HG03469 (cell line): ENCODE measurements around the gene TMEM184C.

Source experiments
- ATAC-seq: cut with Tn5 transposase; IDR thresholded peaks from one replicate; pipeline ENCODE4 v1.9.1; 2021; ENCODE audit warnings: mild to moderate bottlenecking, moderate library complexity, moderate number of reproducible peaks; ENCODE audit not compliant: unreplicated experiment

TMEM184C gene

GRCh38 chr4:147597561-147597960, 19.6 kb upstream of the TMEM184C start:
- no peak for ATAC-seq

- no peak for ATAC-seq
These were observed 18.0 kb upstream of the TMEM184C start for GRCh38 chr4:147599206-147599605.

- no peak for ATAC-seq
These were observed 17.4 kb upstream of the TMEM184C start for GRCh38 chr4:147599769-147600168.

- no peak for ATAC-seq
These were observed 11.7 kb upstream of the TMEM184C start for GRCh38 chr4:147605499-147605898.

- no peak for ATAC-seq
These were observed 9.7 kb upstream of the TMEM184C start for GRCh38 chr4:147607471-147607870.

GRCh38 chr4:147610686-147611085, 6.5 kb upstream of the TMEM184C start:
- ATAC-seq: no peak

- peak; percentile 1 for ATAC-seq
These were observed 386 bp upstream of the TMEM184C start for GRCh38 chr4:147616849-147617172.

GRCh38 chr4:147617841-147618691, 869 bp downstream of the TMEM184C start:
- peak; percentile 2 for ATAC-seq

GRCh38 chr4:147620315-147620714, 3.1 kb downstream of the TMEM184C start:
- ATAC-seq: no peak

- no peak for ATAC-seq
These were observed 8.5 kb downstream of the TMEM184C start for GRCh38 chr4:147625733-147626132.

GRCh38 chr4:147626903-147627302, 9.7 kb downstream of the TMEM184C start:
- no peak for ATAC-seq

GRCh38 chr4:147628415-147628814, 11.2 kb downstream of the TMEM184C start:
- no peak for ATAC-seq

GRCh38 chr4:147629783-147630730, 12.9 kb downstream of the TMEM184C start:
- no peak for ATAC-seq

- no peak for ATAC-seq
These were observed 15.9 kb downstream of the TMEM184C start for GRCh38 chr4:147633113-147633512.

- no peak for ATAC-seq
These were observed 16.4 kb downstream of the TMEM184C start for GRCh38 chr4:147633643-147634042.

GRCh38 chr4:147635348-147635747, 18.2 kb downstream of the TMEM184C start:
- no peak for ATAC-seq

- ATAC-seq: no peak
These were observed 21.2 kb downstream of the TMEM184C start for GRCh38 chr4:147638365-147638764.

- peak; percentile 86 for ATAC-seq
These were observed 21.7 kb downstream of the TMEM184C start for GRCh38 chr4:147638942-147639341.

GRCh38 chr4:147639388-147639787, 22.2 kb downstream of the TMEM184C start:
- ATAC-seq: no peak

- no peak for ATAC-seq
These were observed 23.1 kb downstream of the TMEM184C start for GRCh38 chr4:147640331-147640730.

- no peak for ATAC-seq
These were observed 26.4 kb downstream of the TMEM184C start for GRCh38 chr4:147643616-147644015.

- no peak for ATAC-seq
These were observed 27.3 kb downstream of the TMEM184C start for GRCh38 chr4:147644471-147644870.
